HCT116 (cell line): ENCODE data around the gene ANTKMT. TPM values are rescaled to one million over a fixed set of nuclear protein-coding genes. Genes with fewer than 3 reads are reported as not detected.

Experiments
- ATAC-seq: fragments of 200-7000 bp; cut with Tn5 transposase; 2 replicates; pipeline ENCODE4 v1.9.1; 2020; ENCODE audit warnings: mild to moderate bottlenecking, moderate library complexity
- BruUV-seq: library from RNA; stranded (reverse); fragments of 400-500 nt; replicated peaks from 2 replicates; lab custom pipeline; 2021; lab: Mats Ljungman, UMichigan
- CTCF ChIA-PET: fragments of 300-600 bp; sonication (Branson Sonifier 250); formaldehyde crosslinking; loops from one replicate; lab custom pipeline; 2021; ENCODE audit warnings: antibody characterized with exemption; lab: Charles Lee
- POLR2A ChIA-PET: fragments of 300-600, 350-600 bp; sonication (Branson Sonifier 250); formaldehyde crosslinking; loops from one replicate; lab custom pipeline; 2021; ENCODE audit warnings: antibody characterized with exemption; lab: Charles Lee
- RAD21 ChIA-PET, 2 experiments: fragments of 300-600 bp; sonication (Branson Sonifier 250); formaldehyde crosslinking; loops; one replicate each; lab custom pipeline; 2023; ENCODE audit warnings: low total read pairs in 2 of 2; ENCODE audit not compliant: uncharacterized antibody in 2 of 2, unreplicated experiment in 2 of 2, low non-redundant PET in 1 of 2; lab: Charles Lee
- DNase-seq: peaks from one replicate; pipeline ENCODE4 v3.0.0-alpha.2; 2010; ENCODE audit warnings: low read depth, low spot score
- H2AFZ ChIP-seq: fragments of 200-600 bp; shearing (Covaris generic), sonication (generic); 2 replicates; pipeline ENCODE4 v1.6.1; 2017; ENCODE audit warnings: low read depth, mixed run types, mixed read lengths, antibody characterized with exemption, low read length; ENCODE audit not compliant: poor library complexity, severe bottlenecking
- H3K27ac ChIP-seq: 2 replicates; pipeline ENCODE4 v1.5.1; 2012; ENCODE audit warnings: low read depth, low read length
- H3K27me3 ChIP-seq: fragments of 200-600 bp; sonication (generic); 2 replicates; pipeline ENCODE4 v1.6.1; 2016; ENCODE audit warnings: mixed run types, low read length, mixed read lengths; ENCODE audit not compliant: insufficient read depth
- H3K36me3 ChIP-seq, 2 experiments: fragments of 200-500 bp in 1 of 2; fragments of 200-600 bp in 1 of 2; sonication (Bioruptor generic) in 1 of 2; sonication (generic) in 1 of 2; 2 replicates each; pipeline versions ENCODE4 v1.5.1 to v1.6.1; 2014 to 2016; ENCODE audit warnings: low read length in 2 of 2, inconsistent platforms in 1 of 2, mixed read lengths in 1 of 2, mixed run types in 1 of 2; ENCODE audit not compliant: insufficient read depth in 2 of 2, control insufficient read depth in 1 of 2
- H3K4me1 ChIP-seq, 2 experiments: fragments of 200-600 bp in 1 of 2; sonication (generic) in 1 of 2; 2 replicates each; pipeline versions ENCODE4 v1.5.1 to v1.6.1; 2012 to 2017; ENCODE audit warnings: low read length in 2 of 2, inconsistent platforms in 1 of 2, mild to moderate bottlenecking in 1 of 2, mixed read lengths in 1 of 2, mixed run types in 1 of 2, moderate library complexity in 1 of 2; ENCODE audit not compliant: insufficient read depth in 2 of 2, control insufficient read depth in 1 of 2
- H3K4me2 ChIP-seq: fragments of 200-600 bp; sonication (generic); 2 replicates; pipeline ENCODE4 v1.6.1; 2017; ENCODE audit warnings: mixed run types, low read length, mixed read lengths
- H3K4me3 ChIP-seq, 2 experiments: fragments of 200-600 bp in 1 of 2; sonication (generic) in 1 of 2; replicated peaks in 1 of 2; 2 replicates each; pipeline ENCODE4 v1.5.1; 2011 to 2016; ENCODE audit warnings: low read length in 2 of 2, control low read depth in 1 of 2, low read depth in 1 of 2, mild to moderate bottlenecking in 1 of 2, mixed read lengths in 1 of 2, mixed run types in 1 of 2
- H3K79me2 ChIP-seq: fragments of 200-600 bp; sonication (generic); 2 replicates; pipeline ENCODE4 v1.6.1; 2017; ENCODE audit warnings: mild to moderate bottlenecking, mixed run types, low read length, moderate library complexity, mixed read lengths; ENCODE audit not compliant: insufficient read depth
- H3K9ac ChIP-seq: fragments of 200-600 bp; sonication (generic); 2 replicates; pipeline ENCODE4 v1.6.1; 2016; ENCODE audit warnings: low read length, mixed read lengths
- H3K9me2 ChIP-seq: fragments of 200-600 bp; sonication (generic), shearing (Covaris generic); 2 replicates; pipeline ENCODE4 v1.6.1; 2017; ENCODE audit warnings: mixed run types, mild to moderate bottlenecking, moderate library complexity; ENCODE audit not compliant: insufficient read depth
- H3K9me3 ChIP-seq, 2 experiments: fragments of 200-500 bp in 1 of 2; fragments of 200-600 bp in 1 of 2; sonication (Bioruptor generic) in 1 of 2; sonication (generic) in 1 of 2; 2 replicates each; pipeline ENCODE4 v1.6.1; 2014 to 2017; ENCODE audit warnings: low read length in 2 of 2, mixed read lengths in 2 of 2, inconsistent platforms in 1 of 2, low read depth in 1 of 2, mild to moderate bottlenecking in 1 of 2, mixed run types in 1 of 2, moderate library complexity in 1 of 2; ENCODE audit not compliant: control insufficient read depth in 1 of 2, insufficient read depth in 1 of 2
- H4K20me1 ChIP-seq: fragments of 200-600 bp; sonication (generic), shearing (Covaris generic); 2 replicates; pipeline ENCODE4 v1.6.1; 2017; ENCODE audit warnings: mixed run types, mild to moderate bottlenecking, moderate library complexity; ENCODE audit not compliant: insufficient read depth
- CBX3 ChIP-seq: IDR thresholded peaks from 2 replicates; pipeline ENCODE4 v1.6.1; 2012; ENCODE audit warnings: low read depth
- RAD21 ChIP-seq: IDR thresholded peaks from 2 replicates; pipeline ENCODE4 v1.6.1; 2012; ENCODE audit warnings: low read depth, mild to moderate bottlenecking
- intact Hi-C: fragments of 100-400 bp; cut with micrococcal nuclease; formaldehyde crosslinking; loops from 2 replicates; pipeline ENCODE4 v1.10.0; 2022
- total RNA-seq: library from RNA; stranded (reverse); gene quantifications from one replicate; pipeline ENCODE4 v1.2.1, GENCODE V29; 2021; ENCODE audit not compliant: unreplicated experiment

Gene ANTKMT
- total RNA-seq, 1 experiment from 2014 or later, result 65.4 TPM

GRCh38 chr16:725041-725376 lies 4.1 kb downstream of the ANTKMT start:
- H3K79me2 ChIP-seq, result peaks cover 24% of the 10 kb centered on the region; the same call in 1 of the 2 replicates
- no peak for ATAC-seq
- no peaks in the 10 kb centered on the region for H4K20me1 ChIP-seq
- no peaks in the 10 kb centered on the region for H3K36me3 ChIP-seq
- TF ChIP-seq CBX3, result no peak
- DNase-seq, result no peak
- no peak overlapping the region for H2AFZ ChIP-seq
- H3K4me2 ChIP-seq, result no peak overlapping the region
- H3K9ac ChIP-seq, result no peak overlapping the region
- no peak overlapping the region for H3K4me3 ChIP-seq
- RAD21 ChIA-PET, result interaction anchor here in 1 of 2 experiments (0.5 kb wide), 1 partner anchor 12 kb away, joined by 4 read pairs; no protein-coding TSS in a partner anchor
- POLR2A ChIA-PET, result interaction anchor here (3.0 kb wide), 1 partner anchor 10 kb away, joined by 20 read pairs; the partner anchor contains the start of gene METRN
- H3K27me3 ChIP-seq, result no peaks in the 10 kb centered on the region
- CTCF ChIA-PET, result interaction anchor here (1.0 to 2.6 kb wide), 2 partner anchors 12 to 16 kb away, joined by 3 to 11 read pairs; no protein-coding TSS in a partner anchor
- H3K4me1 ChIP-seq, result peaks cover 11 to 56% of the 10 kb centered on the region in 2 experiments
- H3K9me2 ChIP-seq, result no peaks in the 10 kb centered on the region
- intact Hi-C loops, result no loop called here
- no TSS peak for BruUV-seq
- H3K27ac ChIP-seq, result no peak overlapping the region
- no peaks in the 10 kb centered on the region for H3K9me3 ChIP-seq

- H4K20me1 ChIP-seq, result no peaks in the 10 kb centered on the region
- peak overlapping the region; percentile 58 for H3K9ac ChIP-seq
- no peaks in the 10 kb centered on the region for H3K9me3 ChIP-seq
- intact Hi-C loops, result no loop called here
- no peak for TF ChIP-seq RAD21
- H3K4me2 ChIP-seq, result peak overlapping the region; percentile 99
- ChIA-PET RAD21 (interaction anchor here in 1 of 2 experiments (0.5 kb wide), 1 partner anchor 12 kb away, joined by 4 read pairs; no protein-coding TSS in a partner anchor), POLR2A (interaction anchor here (0.6 to 3.5 kb wide), 3 partner anchors 10 to 35 kb away, joined by 3 to 20 read pairs (median 12); partner anchors contain the start of genes METRN and MSLN), CTCF (interaction anchor here (0.7 to 2.6 kb wide), 2 partner anchors 10 to 13 kb away, joined by 3 to 11 read pairs; no protein-coding TSS in a partner anchor)
- peaks cover 9 to 52% of the 10 kb centered on the region in 2 experiments for H3K4me1 ChIP-seq
- H3K27ac ChIP-seq, result peak overlapping the region; percentile 96
- no TSS peak for BruUV-seq
- no peaks in the 10 kb centered on the region for H3K9me2 ChIP-seq
- peak overlapping the region; percentile 39 to 89 for H3K4me3 ChIP-seq
- H2AFZ ChIP-seq, result no peak overlapping the region
- ATAC-seq (no peak), DNase-seq (no peak)
- H3K79me2 ChIP-seq, result peaks cover 26% of the 10 kb centered on the region; the same call in 1 of the 2 replicates
- H3K27me3 ChIP-seq, result no peaks in the 10 kb centered on the region
- no peaks in the 10 kb centered on the region for H3K36me3 ChIP-seq
These were observed 4.7 kb downstream of the ANTKMT start for GRCh38 chr16:725463-726187.
